ENCODE results near the gene SPRR5. TPM values are rescaled to one million over a fixed set of nuclear protein-coding genes. Genes with fewer than 3 reads are reported as not detected.

SPRR5 gene
- total and polyA plus RNA-seq, 9 of the 15 experiments (the other 6 are each of a cell fraction or from before 2014, with no cell fraction given): not detected

- TF ChIP-seq, protein P1, sequence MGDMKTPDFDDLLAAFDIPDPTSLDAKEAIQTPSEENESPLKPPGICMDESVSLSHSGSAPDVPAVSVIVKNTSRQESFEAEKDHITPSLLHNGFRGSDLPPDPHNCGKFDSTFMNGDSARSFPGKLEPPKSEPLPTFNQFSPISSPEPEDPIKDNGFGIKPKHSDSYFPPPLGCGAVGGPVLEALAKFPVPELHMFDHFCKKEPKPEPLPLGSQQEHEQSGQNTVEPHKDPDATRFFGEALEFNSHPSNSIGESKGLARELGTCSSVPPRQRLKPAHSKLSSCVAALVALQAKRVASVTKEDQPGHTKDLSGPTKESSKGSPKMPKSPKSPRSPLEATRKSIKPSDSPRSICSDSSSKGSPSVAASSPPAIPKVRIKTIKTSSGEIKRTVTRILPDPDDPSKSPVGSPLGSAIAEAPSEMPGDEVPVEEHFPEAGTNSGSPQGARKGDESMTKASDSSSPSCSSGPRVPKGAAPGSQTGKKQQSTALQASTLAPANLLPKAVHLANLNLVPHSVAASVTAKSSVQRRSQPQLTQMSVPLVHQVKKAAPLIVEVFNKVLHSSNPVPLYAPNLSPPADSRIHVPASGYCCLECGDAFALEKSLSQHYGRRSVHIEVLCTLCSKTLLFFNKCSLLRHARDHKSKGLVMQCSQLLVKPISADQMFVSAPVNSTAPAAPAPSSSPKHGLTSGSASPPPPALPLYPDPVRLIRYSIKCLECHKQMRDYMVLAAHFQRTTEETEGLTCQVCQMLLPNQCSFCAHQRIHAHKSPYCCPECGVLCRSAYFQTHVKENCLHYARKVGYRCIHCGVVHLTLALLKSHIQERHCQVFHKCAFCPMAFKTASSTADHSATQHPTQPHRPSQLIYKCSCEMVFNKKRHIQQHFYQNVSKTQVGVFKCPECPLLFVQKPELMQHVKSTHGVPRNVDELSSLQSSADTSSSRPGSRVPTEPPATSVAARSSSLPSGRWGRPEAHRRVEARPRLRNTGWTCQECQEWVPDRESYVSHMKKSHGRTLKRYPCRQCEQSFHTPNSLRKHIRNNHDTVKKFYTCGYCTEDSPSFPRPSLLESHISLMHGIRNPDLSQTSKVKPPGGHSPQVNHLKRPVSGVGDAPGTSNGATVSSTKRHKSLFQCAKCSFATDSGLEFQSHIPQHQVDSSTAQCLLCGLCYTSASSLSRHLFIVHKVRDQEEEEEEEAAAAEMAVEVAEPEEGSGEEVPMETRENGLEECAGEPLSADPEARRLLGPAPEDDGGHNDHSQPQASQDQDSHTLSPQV (IDR thresholded peaks at IDR 0.05): no peak
Observed at GRCh38 chr1:152964536-152964935, 17.5 kb downstream of the SPRR5 start (continued).

- H3K4me1 ChIP-seq (replicated peaks in 1 of 2; ENCODE audit: control insufficient read depth in 2 of 2, insufficient read depth in 2 of 2, low read length in 2 of 2): no peaks in the 10 kb centered on the region
- no peak overlapping the region for H2AFZ ChIP-seq (ENCODE audit: low read depth, low read length)
- H3K27ac ChIP-seq (ENCODE audit: extremely low read depth, low read depth, low read length): no peak overlapping the region
- in situ Hi-C loops (cut with MboI) (loop anchor here (25.0 kb wide), 1 partner anchor 221 kb away; no protein-coding TSS in a partner anchor), intact Hi-C loops (cut with micrococcal nuclease) (no loop called here)
- H3K79me2 ChIP-seq (ENCODE audit: control insufficient read depth, insufficient read depth, low read length): no peaks in the 10 kb centered on the region
- no peak overlapping the region for H3K4me2 ChIP-seq (ENCODE audit: insufficient read depth, low read length)
- peaks cover 7 to 16% of the 10 kb centered on the region in 2 experiments; a peak in 4 of 5 replicates for H3K27me3 ChIP-seq (ENCODE audit: control insufficient read depth in 2 of 2, insufficient read depth in 2 of 2, low read length in 2 of 2)
- POLR2A ChIA-PET: interaction anchor here (0.6 to 0.9 kb wide), 2 partner anchors 165 to 323 kb away, joined by 3 read pairs; no protein-coding TSS in a partner anchor
- CTCF ChIA-PET (ENCODE audit: low intra/inter-chr PET ratio): no interaction called here
- H3K9me3 ChIP-seq (replicated peaks; ENCODE audit: control insufficient read depth, insufficient read depth, low read depth, low read length): no peaks in the 10 kb centered on the region
- ATAC-seq (no peak), FAIRE-seq (no peak), DNase-seq (ENCODE audit: extremely low read depth in 1 of 4, low spot score in 3 of 4) (no peak)
- no peaks in the 10 kb centered on the region for H3K9me1 ChIP-seq (ENCODE audit: control insufficient read depth, insufficient read depth, low read length)
- H3K9ac ChIP-seq (ENCODE audit: insufficient read depth in 1 of 2, low read depth in 2 of 2, low read length in 2 of 2): no peak overlapping the region
- BruUV-seq (replicated peaks): no TSS peak
- WGBS (ENCODE audit: insufficient coverage, low coverage, missing lambda C conversion rate): 2% methylated on average over 4 of the region's 4 CpGs
- no peak overlapping the region for H3K4me3 ChIP-seq
- no peaks in the 10 kb centered on the region for H4K20me1 ChIP-seq (replicated peaks; ENCODE audit: control insufficient read depth, insufficient read depth, low read length)
- no peaks in the 10 kb centered on the region for H3K36me3 ChIP-seq (ENCODE audit: control insufficient read depth, insufficient read depth, low read length)
- TF ChIP-seq SRSF1 (IDR thresholded peaks at IDR 0.05; ENCODE audit: low read depth, low read length) (no peak), CREB1 (IDR thresholded peaks at IDR 0.05) (no peak), CREB1 (CRISPR knock-in tag; IDR thresholded peaks at IDR 0.05) (no peak), NCOA4 (IDR thresholded peaks at IDR 0.05; ENCODE audit: partially characterized antibody) (no peak)
- TF ChIP-seq, protein P2, sequence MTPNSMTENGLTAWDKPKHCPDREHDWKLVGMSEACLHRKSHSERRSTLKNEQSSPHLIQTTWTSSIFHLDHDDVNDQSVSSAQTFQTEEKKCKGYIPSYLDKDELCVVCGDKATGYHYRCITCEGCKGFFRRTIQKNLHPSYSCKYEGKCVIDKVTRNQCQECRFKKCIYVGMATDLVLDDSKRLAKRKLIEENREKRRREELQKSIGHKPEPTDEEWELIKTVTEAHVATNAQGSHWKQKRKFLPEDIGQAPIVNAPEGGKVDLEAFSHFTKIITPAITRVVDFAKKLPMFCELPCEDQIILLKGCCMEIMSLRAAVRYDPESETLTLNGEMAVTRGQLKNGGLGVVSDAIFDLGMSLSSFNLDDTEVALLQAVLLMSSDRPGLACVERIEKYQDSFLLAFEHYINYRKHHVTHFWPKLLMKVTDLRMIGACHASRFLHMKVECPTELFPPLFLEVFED (CRISPR knock-in tag; conservative IDR thresholded peaks at IDR 0.05): no peak
- TF ChIP-seq, protein P1 (IDR thresholded peaks at IDR 0.05): no peak
- TF ChIP-seq, protein P3, sequence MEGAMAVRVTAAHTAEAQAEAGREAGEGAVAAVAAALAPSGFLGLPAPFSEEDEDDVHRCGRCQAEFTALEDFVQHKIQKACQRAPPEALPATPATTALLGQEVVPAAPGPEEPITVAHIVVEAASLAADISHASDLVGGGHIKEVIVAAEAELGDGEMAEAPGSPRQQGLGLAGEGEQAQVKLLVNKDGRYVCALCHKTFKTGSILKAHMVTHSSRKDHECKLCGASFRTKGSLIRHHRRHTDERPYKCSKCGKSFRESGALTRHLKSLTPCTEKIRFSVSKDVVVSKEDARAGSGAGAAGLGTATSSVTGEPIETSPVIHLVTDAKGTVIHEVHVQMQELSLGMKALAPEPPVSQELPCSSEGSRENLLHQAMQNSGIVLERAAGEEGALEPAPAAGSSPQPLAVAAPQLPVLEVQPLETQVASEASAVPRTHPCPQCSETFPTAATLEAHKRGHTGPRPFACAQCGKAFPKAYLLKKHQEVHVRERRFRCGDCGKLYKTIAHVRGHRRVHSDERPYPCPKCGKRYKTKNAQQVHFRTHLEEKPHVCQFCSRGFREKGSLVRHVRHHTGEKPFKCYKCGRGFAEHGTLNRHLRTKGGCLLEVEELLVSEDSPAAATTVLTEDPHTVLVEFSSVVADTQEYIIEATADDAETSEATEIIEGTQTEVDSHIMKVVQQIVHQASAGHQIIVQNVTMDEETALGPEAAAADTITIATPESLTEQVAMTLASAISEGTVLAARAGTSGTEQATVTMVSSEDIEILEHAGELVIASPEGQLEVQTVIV (CRISPR knock-in tag; IDR thresholded peaks at IDR 0.05; ENCODE audit: borderline replicate concordance): no peak
Observed at GRCh38 chr1:152965853-152966252, 18.8 kb downstream of the SPRR5 start.

Data from K562 (cell line).